ENCODE measurements around the gene GRID2.

The GRID2 gene

DNA sequence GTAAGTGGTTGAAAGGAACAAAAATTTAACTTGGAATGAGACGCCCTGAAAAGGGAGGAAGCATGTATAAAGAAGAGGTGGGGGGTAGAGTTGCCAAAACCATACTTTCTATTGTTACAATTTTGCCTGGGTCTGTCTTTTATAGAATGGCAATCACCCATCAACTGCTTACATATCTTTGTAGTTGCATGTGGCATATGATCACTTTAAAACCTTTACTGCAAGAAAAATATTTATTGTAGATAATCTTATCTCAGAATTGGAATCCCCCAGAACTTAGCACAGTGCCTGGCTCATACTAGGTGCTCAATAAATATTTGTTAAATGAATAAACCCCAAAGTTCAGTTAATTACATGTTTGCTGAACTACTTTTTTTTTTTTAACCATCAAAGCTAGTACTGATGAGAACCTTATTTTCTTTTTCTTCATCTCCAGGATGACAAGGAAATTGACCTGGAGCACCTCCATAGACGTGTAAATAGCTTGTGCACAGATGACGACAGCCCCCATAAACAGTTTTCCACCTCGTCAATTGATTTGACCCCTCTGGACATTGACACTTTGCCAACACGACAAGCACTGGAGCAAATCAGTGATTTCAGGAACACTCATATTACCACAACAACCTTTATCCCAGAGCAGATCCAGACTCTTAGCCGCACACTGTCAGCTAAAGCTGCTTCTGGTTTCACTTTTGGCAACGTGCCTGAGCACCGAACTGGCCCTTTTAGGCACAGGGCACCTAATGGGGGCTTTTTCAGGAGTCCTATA lies 1468.1 kb downstream of the GRID2 start:
- Mint-ChIP-seq H3K4me1 (no peaks in the 10 kb centered on the region), H3K27ac (no peak overlapping the region), H3K36me3 (no peaks in the 10 kb centered on the region), H3K9me3 (peaks cover 2% of the 10 kb centered on the region), H3K4me3 (no peak overlapping the region)
- no peak for DNase-seq (ENCODE audit: low spot score in 2 of 2)
- no peak for ATAC-seq

DNA sequence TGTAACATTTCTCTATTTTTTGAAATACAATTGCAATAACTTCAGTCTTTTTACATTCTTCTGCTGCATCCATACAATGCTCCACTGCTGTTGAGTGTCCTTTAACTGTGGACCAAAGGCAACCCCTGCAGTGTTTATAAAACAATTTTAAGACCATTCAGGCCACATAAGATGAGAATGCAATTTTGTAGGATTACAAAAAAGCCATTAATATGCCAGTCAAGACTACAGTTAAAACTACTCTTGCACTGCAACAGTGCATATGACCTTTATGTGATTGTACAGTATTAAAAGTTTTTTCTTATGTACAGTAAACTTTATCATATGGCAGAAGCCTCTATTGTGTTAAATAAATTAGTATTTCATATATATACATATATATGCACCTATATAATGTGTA lies 1469.1 kb downstream of the GRID2 start:
- Mint-ChIP-seq H3K36me3 (no peaks in the 10 kb centered on the region), H3K4me3 (no peak overlapping the region), H3K27ac (no peak overlapping the region), H3K9me3 (peaks cover 2% of the 10 kb centered on the region), H3K4me1 (no peaks in the 10 kb centered on the region)
- no peak for ATAC-seq
- DNase-seq (ENCODE audit: low spot score in 2 of 2), result no peak

DNA sequence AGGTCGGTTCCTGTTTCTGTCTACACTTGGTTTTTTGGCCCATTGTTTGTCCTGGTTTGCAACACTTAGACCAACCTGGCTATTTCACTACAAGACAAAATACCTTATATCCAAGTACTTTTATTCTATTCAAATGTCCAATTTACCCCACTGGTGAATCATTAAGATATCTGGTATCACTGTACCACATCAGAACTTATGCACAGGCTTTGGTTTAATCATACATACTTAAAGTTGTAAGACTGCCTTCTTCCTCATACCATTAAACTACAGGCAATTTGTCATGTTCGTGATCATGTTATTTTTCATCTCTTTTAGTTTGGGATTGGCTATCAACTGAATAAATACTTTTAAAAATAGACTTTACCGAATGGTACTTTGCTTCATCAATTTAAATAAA lies 1471.8 kb downstream of the GRID2 start:
- H3K27ac Mint-ChIP-seq, result no peak overlapping the region
- H3K36me3 Mint-ChIP-seq, result no peaks in the 10 kb centered on the region
- H3K4me1 Mint-ChIP-seq, result no peaks in the 10 kb centered on the region
- peaks cover under 1% of the 10 kb centered on the region for H3K9me3 Mint-ChIP-seq
- ATAC-seq (no peak), DNase-seq (ENCODE audit: low spot score in 2 of 2) (no peak)
- no peak overlapping the region for H3K4me3 Mint-ChIP-seq

DNA sequence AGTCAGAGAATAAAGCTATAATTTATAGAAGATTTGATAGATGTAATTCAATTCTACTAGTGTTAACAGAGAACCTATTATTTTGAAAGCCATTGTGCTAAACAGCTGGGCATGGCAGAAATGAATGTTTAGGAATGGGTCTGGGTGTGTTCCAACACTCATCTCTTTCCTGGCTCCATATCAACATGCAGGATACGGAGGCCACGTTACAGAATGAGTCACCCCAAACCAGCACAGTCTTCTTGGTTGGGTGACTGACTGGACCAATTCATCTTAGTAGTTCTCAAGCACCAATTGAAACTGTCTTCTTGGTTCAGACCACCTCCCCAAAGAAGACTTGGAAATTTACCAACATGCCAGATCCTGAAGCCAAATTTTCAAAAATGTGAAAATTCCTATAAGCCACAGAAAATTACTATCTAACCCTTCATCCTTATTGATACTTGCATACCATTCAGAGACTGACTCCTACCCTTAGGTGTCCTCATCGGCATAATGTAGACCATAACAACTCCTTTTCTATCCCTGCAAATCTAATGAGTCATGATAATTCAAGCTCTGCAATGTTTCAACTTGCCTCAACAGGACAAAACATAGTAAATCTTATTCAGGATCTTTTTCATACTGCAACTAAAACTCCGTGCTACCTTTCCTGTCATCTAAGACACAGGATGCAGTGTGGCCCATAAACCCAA lies 1472.8 kb downstream of the GRID2 start:
- Mint-ChIP-seq H3K4me3 (no peak overlapping the region), H3K9me3 (peaks cover 4% of the 10 kb centered on the region), H3K36me3 (no peaks in the 10 kb centered on the region), H3K4me1 (no peaks in the 10 kb centered on the region), H3K27ac (no peak overlapping the region)
- ATAC-seq (no peak), DNase-seq (ENCODE audit: low spot score in 2 of 2) (no peak)

DNA sequence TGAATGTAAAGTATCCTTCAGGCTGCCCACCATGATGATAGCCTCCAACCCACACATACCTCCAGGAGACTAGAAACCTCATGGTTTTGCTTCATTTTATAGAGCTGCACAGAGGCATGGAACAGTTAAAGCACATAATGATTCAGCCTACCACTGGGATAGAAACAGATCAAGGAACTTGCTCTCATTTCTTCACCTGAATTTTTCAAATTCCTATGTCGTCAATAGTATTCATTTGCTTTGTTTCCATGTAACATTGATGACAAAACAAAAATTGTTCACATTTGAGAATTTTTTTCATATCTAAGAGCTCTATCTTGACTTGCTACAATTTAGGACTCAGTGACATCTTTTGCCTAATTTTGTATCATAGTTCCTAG lies 1473.3 kb downstream of the GRID2 start:
- DNase-seq (ENCODE audit: low spot score in 2 of 2), result no peak
- H3K4me3 Mint-ChIP-seq, result no peak overlapping the region
- H3K9me3 Mint-ChIP-seq, result peaks cover 4% of the 10 kb centered on the region
- no peaks in the 10 kb centered on the region for H3K36me3 Mint-ChIP-seq
- no peak for ATAC-seq
- H3K27ac Mint-ChIP-seq, result no peak overlapping the region
- H3K4me1 Mint-ChIP-seq, result no peaks in the 10 kb centered on the region

DNA sequence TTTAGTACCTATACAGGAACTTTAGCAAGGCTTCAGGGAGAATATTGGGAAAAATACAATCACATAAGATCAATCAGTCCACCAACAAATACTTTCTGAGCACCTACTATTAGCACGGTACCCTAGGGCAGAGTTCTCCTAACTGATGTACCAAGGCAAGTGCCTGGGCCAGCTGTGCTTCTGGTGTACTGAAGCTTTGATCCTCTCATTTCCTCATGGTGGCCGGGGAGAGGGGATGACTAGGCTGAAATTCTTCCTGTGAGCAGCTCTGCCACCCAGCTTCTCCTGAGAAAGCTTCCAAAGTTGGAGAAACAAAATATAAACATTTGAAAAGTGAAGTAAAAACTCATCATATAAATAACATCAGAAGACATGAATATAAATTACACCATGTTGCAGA lies 1475.5 kb downstream of the GRID2 start:
- peaks cover 4% of the 10 kb centered on the region for H3K9me3 Mint-ChIP-seq
- H3K4me1 Mint-ChIP-seq, result no peaks in the 10 kb centered on the region
- H3K4me3 Mint-ChIP-seq, result no peak overlapping the region
- H3K27ac Mint-ChIP-seq, result no peak overlapping the region
- no peak for DNase-seq (ENCODE audit: low spot score in 2 of 2)
- no peaks in the 10 kb centered on the region for H3K36me3 Mint-ChIP-seq
- no peak for ATAC-seq

DNA sequence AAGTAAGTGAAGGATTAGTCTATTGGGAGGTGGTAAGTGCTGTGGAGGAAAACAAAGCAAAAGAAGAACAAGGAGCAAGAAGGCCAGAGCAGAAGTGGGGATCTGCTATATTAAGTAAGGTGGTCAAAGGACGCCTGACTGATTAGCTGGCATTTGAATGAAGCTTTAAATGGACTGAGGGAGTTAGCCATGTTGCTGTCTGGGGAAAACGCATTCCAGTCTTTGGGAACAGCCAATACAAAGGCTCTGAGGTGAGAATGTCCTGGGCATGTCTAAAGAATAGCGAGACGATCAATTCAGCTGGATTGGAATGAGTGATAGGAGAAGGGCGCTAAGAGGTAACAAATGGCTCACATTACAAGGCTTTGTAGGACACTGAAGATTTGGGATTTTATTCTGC lies 1476.3 kb downstream of the GRID2 start:
- ATAC-seq (no peak), DNase-seq (ENCODE audit: low spot score in 2 of 2) (no peak)
- no peak overlapping the region for H3K27ac Mint-ChIP-seq
- H3K9me3 Mint-ChIP-seq, result peaks cover 4% of the 10 kb centered on the region
- H3K4me3 Mint-ChIP-seq, result no peak overlapping the region
- H3K4me1 Mint-ChIP-seq, result no peaks in the 10 kb centered on the region
- H3K36me3 Mint-ChIP-seq, result no peaks in the 10 kb centered on the region

DNA sequence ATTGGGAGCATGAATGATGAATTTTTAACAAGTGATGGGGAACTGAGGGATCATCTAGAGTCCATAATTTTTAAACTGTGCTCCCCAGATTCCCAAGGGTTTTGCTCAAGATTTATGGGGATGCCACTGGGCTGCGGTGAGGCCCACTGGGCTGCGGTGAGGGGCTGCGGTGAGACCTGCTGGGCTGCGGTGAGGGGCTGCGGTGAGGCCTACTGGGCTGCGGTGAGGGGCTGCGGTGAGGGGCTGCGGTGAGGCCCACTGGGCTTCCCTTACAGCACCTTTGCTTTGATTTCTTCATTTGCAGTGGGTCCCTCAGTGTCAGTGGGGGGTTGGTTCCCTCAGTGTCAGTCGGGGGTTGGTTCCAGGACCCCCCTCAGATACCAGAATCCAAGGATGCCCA lies 1477.4 kb downstream of the GRID2 start:
- H3K4me3 Mint-ChIP-seq, result no peak overlapping the region
- H3K36me3 Mint-ChIP-seq, result no peaks in the 10 kb centered on the region
- no peak overlapping the region for H3K27ac Mint-ChIP-seq
- H3K4me1 Mint-ChIP-seq, result no peaks in the 10 kb centered on the region
- peaks cover 4% of the 10 kb centered on the region for H3K9me3 Mint-ChIP-seq
- DNase-seq (ENCODE audit: low spot score in 2 of 2) (no peak), ATAC-seq (no peak)

DNA sequence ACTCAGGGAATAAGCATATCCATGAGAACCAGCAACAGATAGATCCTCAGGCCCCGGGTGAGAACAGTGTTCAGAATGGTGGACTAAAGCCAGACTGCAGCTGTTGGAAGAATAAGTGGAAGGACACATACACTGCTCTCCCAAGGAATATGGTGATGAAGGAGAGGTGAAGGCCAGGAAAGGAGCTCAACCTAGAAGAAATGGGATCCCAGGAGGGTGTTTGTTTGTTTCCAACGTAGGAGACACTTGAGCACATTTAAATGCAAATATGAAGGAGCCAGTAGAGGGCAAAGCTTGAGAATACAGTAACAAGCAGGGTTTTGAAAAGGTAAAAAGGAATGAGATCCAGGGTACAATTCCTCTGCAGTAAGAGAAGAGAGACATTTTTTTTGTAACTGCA lies 1482.4 kb downstream of the GRID2 start:
- DNase-seq (ENCODE audit: low spot score in 2 of 2) (no peak), ATAC-seq (no peak)
- no peaks in the 10 kb centered on the region for H3K36me3 Mint-ChIP-seq
- no peak overlapping the region for H3K27ac Mint-ChIP-seq
- H3K9me3 Mint-ChIP-seq, result no peaks in the 10 kb centered on the region
- no peak overlapping the region for H3K4me3 Mint-ChIP-seq
- H3K4me1 Mint-ChIP-seq, result no peaks in the 10 kb centered on the region

DNA sequence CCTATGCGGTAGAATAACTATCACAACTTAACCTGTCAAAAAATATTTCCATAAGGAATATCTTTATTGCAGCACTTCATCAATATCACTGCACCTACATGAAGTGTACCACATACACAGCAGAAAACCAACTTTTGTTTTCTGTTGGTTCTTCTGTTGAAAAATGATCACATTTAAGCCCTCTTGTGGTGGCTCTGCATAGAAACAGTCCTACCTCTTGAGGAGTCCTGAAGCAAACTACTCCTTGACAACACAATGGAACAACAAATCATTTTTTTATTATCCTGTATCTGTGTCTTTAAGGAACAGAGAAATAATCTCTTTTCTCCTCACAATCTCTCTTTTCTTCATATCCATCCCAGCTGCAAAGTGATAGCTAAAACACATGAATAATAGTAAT lies 1484.9 kb downstream of the GRID2 start:
- ATAC-seq, result no peak
- Mint-ChIP-seq H3K4me3 (no peak overlapping the region), H3K27ac (no peak overlapping the region), H3K9me3 (no peaks in the 10 kb centered on the region), H3K4me1 (no peaks in the 10 kb centered on the region), H3K36me3 (no peaks in the 10 kb centered on the region)
- no peak for DNase-seq (ENCODE audit: low spot score in 2 of 2)

DNA sequence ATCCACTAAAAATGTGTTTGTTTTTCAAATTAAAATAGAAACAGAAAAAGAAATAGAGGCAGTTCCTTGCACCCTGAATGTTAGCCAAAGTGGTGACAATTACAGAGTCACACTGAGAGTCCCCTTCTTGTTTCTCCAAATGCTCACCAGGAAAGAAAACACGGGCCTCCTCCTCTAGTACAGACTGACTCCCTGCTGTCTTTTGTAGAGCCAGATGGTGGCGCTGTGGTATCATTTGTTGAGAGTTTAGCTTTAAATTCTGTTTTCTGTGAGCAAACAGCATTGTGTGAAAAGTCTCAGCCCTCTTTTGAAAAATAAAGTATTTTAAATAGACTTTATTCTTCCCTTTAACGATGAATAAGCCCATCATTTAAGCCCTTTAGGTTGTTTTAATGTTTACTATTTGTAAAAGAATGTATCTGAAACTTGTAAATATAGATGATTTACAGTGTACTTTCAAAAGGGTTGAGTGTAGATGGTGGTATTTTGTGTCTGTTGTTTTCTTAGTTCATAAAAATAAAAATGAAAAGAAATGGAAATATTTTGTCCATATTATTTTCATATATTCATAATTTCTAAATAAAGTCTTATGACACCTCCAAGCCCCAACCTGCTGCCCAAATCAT lies 1487.9 kb downstream of the GRID2 start:
- no peak overlapping the region for H3K4me3 Mint-ChIP-seq
- no peaks in the 10 kb centered on the region for H3K9me3 Mint-ChIP-seq
- no peak overlapping the region for H3K27ac Mint-ChIP-seq

DNA sequence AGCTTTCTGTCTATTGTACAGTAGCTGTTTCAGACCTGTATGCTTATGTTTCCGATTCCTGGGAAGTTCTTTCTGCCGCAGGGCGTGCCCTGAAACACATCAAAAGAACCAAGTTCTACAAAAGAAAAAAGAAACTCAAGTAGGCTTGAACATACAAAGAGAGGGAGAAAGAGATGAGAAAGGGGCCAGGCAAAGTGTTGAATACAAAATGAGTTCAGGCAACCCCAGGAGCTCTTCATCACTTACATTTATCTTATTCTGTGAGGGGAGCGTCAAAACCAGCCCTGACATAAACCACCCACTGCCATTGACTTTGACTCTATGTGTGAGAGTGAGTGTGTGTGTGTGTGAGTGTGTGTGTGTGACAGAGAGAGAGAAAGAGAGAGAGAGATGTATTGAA lies 1498.3 kb downstream of the GRID2 start:
- ATAC-seq (no peak), DNase-seq (ENCODE audit: low spot score in 2 of 2) (no peak)
- Mint-ChIP-seq H3K27ac (no peak overlapping the region), H3K4me3 (no peak overlapping the region), H3K36me3 (no peaks in the 10 kb centered on the region), H3K9me3 (peaks cover 4% of the 10 kb centered on the region), H3K4me1 (no peaks in the 10 kb centered on the region)

More for the DNA sequence above, 1487.9 kb downstream of the GRID2 start:
- H3K4me1 Mint-ChIP-seq, result no peaks in the 10 kb centered on the region
- ATAC-seq, result no peak
- DNase-seq (ENCODE audit: low spot score in 2 of 2), result peak in 1 of 2 donors; percentile 52
- no peaks in the 10 kb centered on the region for H3K36me3 Mint-ChIP-seq

DNA sequence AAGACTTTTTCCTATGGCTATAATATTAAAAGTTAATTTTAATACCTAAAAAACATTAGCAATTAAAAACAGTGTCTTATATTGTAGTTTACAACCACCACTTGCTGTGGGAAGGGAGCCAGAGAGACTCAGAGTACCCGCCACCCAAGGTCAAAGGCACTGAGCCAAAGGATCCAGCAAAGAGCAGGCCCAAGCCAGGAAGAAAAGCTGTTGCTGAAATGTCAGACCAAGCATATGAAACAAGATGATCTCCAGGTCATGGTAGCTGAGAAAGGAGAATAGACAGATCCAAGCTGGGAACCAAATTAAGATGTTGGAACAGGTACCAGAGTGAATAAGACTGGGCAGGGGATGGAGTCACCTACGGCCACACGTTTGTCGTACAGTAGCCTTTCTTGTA lies 1506.0 kb downstream of the GRID2 start:
- Mint-ChIP-seq H3K27ac (no peak overlapping the region), H3K4me3 (no peak overlapping the region), H3K36me3 (no peaks in the 10 kb centered on the region), H3K4me1 (no peaks in the 10 kb centered on the region), H3K9me3 (peaks cover 7% of the 10 kb centered on the region)
- DNase-seq (ENCODE audit: low spot score in 2 of 2), result no peak
- ATAC-seq, result no peak

DNA sequence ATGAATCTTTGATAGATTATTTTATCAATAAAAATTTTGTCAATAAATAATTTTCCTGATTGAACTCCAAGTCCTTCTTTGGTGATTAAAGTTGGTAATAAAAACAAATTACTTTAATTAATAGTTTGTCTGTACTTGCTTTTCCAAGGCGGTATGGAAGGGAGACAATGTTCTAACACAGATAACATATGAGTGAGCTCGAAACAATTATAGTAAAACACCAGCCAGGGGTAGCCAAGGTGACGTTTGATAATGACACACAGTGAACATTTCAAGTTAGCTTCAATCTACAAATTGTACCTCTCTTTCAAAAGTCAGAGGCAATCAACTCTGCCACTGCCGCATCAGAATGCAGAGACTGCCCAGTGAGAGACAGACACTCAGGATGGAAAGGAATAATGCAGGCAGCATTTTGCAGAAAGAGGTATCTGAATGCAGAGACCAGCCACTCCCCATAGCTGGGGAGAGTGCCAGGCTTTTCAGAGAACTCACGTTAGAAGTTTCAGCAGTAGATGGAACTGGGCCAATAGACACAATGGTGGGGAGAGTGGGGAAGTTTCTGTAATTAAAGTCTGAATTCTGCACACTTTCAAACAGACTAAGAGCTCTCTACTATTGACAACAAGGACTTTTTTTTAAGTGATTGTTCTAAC lies 1506.7 kb downstream of the GRID2 start:
- peaks cover 7% of the 10 kb centered on the region for H3K9me3 Mint-ChIP-seq
- H3K27ac Mint-ChIP-seq, result no peak overlapping the region
- H3K4me1 Mint-ChIP-seq, result no peaks in the 10 kb centered on the region
- DNase-seq (ENCODE audit: low spot score in 2 of 2) (no peak), ATAC-seq (no peak)
- H3K36me3 Mint-ChIP-seq, result no peaks in the 10 kb centered on the region
- H3K4me3 Mint-ChIP-seq, result no peak overlapping the region

DNA sequence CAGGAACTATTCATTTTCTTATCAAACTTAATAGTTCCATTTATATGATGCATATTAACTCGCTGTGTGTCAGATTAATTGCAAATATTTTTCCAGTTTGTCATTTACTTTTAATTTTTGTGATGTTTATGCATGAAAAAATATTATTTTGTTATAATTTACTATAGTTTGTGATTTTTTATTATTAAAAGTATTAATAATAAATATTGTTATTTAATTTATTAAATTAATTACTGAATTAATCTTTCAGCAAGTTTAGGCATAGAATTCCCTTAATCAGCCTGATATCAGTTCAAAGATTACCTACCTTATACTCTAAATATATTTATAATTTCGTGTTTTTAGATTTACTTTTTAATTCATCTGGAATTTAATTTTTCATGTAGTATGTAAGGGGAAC lies 1509.3 kb downstream of the GRID2 start:
- Mint-ChIP-seq H3K4me3 (no peak overlapping the region), H3K4me1 (no peaks in the 10 kb centered on the region), H3K9me3 (peaks cover 10% of the 10 kb centered on the region), H3K36me3 (no peaks in the 10 kb centered on the region), H3K27ac (no peak overlapping the region)
- DNase-seq (ENCODE audit: low spot score in 2 of 2) (no peak), ATAC-seq (no peak)

DNA sequence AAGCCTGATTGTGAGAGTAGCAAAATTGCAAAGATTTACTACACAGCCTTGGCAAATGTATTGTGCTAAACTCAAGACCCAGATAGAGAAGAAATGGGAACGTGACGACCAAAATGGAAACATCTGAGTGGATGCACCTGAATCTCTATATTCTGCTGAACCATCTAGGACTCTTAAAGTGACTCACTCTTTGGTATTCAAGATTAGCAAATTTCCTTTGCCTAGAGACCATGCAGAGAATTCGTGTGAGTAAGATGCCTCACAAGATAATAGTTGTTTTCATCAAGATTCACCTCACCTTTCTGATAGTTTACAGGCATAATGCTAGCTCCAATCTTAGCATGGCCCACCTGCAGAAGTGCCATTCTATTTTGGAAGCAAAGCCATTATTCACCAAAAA lies 1510.4 kb downstream of the GRID2 start:
- Mint-ChIP-seq H3K27ac (no peak overlapping the region), H3K9me3 (peaks cover 6% of the 10 kb centered on the region), H3K36me3 (no peaks in the 10 kb centered on the region), H3K4me1 (no peaks in the 10 kb centered on the region), H3K4me3 (no peak overlapping the region)
- ATAC-seq (no peak), DNase-seq (ENCODE audit: low spot score in 2 of 2) (no peak)
